GM19455 (cell line): ENCODE measurements around the gene UFD1.

Source experiments
- ATAC-seq: cut with Tn5 transposase; IDR thresholded peaks from one replicate; pipeline ENCODE4 v1.9.1; 2021; ENCODE audit not compliant: unreplicated experiment

The UFD1 gene

DNA sequence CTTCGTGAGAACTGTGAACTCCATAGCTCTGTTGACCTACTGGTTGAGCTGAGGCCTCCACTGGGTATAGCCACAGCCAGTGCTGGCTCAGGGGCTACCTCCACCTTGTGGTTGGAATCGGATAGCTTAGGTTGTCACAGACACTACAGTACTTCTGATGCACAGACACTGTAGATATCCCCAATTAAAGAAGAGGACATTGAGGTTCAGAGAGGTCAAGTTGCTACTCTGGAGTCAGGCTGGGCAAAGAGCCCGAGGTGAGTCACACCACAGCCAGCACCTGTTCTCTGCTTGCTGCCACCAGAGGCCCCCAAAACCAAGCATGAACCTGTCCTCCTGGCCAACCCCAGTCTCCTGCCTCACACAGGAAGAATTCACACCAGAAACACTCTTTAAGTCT, 5.4 kb downstream of the UFD1 start:
- ATAC-seq = no peak

DNA sequence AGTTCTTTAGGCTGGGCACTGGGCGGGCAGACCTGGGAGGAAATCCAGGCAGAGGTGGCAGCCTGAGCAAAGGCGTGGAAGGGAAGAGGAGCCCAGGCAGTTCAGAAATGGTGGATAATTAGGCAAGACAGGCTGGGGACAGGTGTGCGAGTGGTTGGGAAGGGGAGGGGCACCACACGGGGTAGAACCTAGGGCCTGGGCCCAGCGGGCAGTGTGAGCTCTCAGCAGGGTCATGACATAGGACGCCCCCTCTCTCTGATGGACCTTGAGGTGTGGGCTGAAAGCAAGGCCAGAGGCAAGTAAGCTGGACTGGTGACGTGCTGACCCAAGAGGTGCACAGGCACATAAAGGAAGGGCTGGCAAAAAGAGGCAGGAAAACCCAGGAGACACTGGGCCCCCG, 6.8 kb downstream of the UFD1 start:
- ATAC-seq = no peak

DNA sequence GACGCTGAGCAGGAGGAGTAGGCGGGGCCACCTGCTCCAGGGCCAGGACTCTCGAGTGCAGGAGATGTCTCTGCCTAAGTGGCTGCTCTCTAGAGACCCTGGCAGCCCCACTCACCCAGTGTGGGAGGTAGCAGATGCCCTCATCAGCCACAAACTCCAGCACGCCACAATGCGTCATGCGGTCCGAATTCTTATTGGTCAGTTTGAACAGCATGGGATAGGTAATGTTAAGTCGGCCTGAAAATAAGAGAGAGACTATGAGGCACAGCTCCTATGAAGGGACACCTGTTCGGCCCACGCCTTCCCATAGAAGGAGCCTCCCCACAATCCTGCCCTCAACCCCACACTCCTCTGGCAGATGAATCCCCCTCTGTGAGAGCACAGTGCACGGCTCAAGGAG, 7.4 kb downstream of the UFD1 start:
- ATAC-seq = no peak

DNA sequence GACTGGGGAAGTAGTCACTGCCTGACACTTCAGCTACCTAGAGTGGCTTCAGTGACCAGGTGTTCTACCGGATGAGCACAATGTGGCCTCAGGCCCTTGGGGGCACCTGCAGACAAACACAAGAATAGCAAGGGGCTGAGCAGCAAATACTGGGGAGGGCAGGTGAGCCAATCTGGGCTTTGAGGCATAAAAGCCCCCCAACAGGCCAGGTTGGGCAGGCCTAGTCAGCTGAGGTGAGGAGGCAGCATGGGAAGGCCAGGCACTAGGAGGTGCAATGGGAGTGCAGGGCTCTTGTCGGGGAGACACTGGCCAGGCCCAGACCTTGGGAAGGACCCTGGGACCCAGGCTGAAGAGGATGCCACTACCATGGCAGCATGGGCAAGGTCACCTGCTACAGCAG, 9.0 kb downstream of the UFD1 start:
- ATAC-seq = no peak

DNA sequence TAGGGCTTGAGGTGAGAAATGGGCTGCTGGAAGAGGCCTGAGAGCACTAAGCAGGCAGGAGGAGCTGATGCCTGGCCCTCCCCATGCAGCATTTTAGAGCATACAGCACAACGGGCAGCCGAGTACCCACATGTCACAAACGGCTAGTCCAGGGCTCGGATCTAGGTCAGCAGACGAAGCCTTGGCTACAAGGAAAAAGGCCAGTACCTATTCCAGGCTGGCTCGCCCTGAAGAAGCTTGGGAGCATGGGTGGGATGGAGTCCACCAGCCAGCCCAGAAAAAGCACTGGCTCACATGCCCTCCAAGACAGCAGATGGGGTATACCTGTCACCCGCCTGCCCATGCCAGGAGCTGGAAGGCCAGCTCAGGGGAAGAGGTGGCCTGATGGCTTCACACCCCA, 9.6 kb downstream of the UFD1 start:
- ATAC-seq = no peak

DNA sequence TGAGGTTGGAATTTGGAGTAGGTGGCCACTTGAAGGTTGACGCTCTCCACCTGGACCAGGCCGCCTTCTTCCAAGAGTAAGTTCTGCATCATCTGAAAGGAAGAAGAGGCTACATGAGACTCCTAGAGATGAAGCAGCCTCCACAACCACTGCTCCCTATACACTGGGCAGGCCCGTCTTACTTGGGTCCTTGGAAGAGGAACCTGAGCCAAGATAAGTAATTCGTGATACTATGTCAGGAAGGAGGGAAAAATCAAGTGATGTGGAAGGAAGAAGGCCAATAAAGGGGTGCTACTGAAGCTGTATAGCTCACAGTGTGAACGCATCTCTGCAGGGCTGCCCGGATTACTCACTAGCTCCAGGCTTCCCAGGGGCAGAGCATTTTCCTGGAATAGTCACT, 11.1 kb downstream of the UFD1 start:
- no peak for ATAC-seq

DNA sequence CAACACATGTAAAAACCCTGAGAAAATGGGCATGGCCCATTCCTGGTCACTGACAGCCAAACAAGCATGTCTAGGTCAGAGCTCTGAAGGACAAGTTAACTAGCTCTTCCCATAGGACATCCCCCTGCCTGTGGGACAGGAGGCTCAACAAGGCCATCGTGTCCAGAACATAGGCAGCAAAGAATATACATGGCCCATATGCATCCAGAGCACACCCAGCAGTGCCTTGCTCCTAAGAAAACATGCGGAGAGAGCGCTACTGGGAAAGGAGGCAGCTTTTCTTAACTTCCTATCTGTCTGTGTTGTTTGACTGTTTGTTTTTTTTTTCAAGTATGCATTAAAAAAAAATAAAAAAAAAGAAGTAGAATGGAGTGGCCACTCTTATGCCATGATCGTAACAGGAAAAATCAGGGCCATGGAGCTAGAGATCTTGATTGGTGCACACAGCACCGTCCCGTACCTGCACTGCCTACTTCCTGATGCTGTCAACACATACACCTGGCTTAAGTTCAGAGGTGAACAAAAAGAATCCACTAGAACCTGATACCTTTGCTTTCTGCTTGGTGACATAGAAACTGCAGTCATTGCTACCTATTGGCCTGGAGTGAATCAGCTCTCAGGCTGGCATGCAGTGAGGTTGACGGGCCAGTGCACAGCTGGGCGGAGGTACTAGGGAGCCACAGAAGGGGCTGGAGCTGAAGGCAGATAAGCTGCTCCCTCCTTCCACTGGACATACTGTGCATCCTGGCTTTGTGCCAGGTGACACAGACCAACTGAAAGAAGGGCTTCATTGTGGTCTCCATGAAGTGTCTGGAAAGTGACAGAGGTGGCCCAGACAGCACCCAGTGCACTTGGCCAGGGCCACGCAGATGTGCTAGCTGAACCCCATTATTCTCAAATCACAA, 11.9 kb downstream of the UFD1 start:
- no peak for ATAC-seq

DNA sequence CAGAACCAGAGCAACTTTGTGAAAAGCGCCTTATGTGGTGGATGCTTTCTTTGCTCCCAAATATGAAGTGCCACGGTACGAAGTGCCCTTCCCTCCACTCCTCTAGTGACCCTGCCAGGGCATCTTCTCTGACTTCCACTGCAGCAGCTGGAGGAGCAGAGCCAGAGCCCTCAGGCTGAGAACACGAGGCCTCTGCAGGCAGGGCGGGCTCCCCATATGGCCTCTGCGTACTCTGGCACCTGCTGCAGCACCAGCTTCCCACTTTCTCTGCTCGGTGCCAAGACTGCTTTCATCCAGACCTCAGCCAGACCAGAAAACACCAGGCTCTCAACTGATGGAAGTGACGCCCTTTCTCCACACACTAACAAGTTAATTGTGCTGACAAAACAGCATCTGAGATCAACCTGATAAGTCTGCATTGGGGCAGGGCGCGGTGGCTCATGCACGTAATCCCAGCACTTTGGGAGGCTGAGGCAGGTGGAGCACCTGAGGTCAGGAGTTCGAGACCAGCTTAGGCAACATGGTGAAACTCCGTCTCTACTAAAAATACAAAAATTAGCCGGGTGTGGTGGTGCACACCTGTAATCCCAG, 12.8 kb downstream of the UFD1 start:
- ATAC-seq = no peak

DNA sequence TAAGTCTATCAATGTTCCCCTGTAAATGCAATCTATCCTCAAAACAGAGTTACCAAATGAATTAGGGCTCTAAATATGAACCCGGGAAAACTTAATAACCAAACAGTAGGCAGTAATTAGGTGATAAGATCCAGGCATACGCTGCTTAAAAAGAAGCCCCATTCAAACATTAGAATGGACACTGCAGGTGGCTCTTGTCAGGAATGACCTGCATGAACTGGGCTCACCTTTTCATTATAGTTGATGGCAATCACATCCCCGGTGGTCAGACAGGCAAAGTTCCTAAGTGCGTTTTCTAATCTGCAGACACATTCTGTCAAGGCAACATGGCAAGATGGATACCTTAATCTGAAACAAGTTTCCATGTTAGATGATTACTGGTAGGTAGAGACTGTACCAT, 14.0 kb downstream of the UFD1 start:
- no peak for ATAC-seq

DNA sequence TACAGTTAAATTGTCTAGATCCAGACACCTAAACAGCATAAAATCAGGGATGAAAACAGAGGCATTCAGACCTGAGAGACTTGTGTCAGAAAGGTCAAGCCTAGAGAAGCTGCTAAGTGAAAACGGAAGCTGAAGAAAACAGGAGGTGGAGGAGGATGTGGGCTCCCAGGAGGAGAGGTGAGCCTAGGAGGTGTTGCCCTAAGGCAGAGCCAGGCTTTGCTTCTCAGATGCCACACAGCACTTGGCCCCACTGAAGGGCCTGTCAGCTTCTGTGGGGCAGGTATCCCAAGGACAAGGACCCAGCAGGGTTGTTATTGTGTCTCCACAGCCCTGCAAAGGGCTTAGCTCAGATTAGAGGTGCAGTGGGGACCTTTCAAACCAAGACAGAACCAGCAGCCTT, 14.4 kb downstream of the UFD1 start:
- no peak for ATAC-seq

DNA sequence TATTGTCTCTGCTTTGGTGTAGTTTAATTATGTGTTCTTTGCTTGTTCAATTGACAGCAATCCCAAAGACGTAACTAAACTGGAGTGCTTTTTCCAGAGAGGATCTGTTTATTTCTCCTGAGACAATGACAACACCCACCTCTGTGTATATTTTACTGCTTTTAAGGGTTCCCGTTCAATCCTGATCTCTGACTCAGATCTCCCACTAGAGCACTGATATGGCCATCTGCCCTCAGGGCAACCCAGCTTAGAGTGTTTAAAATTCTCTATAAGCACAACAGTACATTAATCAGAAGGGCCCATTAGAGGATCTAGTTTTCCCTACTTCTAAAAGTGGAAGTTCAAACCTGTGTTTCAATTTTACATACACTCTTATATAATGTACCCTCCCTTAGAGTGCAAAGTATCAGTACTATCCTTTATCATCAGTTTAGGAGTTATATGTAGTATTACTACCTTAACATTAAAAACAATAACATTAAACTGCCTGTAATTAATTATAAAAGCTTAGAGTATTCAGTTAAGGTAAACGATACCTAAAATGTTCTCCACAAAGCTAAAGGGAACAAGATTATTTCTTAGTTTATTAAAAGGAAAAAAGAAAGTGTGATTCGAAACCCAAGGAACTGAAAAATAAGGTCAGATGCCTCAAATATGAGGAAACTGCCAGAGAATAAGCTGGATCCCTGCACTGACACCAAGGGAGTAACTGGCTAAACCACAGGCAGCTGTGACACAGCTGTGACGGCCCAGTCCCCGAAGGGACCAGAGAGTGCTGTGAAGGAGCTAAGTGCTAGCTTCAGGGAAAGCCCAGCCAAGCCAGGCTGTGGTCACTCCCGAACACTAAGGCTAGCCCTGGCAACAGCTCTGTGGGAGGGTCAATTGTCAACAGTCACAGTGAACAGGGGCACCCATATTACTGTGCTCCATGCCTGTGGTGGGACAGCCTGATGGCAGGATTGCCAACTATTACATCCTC, 15.2 kb downstream of the UFD1 start:
- ATAC-seq = no peak

DNA sequence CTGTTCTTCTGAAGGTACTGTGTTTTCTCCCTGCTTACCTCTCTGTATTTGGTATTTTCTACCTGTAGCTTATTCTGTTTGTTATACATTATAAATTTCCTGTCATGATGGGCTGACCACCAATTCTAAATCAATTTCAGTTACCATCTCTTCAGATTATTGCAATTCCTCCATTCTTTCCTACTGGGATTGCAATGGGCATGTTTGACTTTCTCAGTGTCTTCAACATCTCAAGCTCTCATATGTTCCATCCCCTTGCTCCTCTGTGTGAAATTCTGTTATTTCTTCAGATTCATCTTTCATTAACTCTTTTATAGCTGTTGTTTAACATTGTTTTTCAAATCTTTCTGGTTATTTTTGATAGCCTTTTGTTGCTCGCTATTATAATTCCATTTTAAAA, 16.0 kb downstream of the UFD1 start:
- ATAC-seq = no peak

DNA sequence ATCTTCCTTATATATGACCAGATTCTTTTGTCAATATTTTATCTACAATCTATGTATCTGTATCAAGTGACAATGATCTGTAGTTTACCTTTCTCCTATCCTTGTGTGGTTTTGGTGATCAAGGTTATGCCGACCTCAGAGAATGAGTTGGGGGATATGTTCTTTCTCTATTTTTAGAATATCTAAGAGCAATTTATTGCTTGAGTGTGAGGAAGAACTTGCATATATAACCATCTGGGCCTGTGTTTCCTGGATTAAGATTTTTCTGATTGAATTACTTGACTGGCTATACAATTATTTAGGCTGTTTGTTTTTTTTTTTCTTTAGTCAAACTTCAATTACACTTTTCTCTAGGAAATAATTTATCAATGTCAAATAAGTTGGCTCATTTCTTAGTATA, 17.5 kb downstream of the UFD1 start:
- ATAC-seq = no peak

DNA sequence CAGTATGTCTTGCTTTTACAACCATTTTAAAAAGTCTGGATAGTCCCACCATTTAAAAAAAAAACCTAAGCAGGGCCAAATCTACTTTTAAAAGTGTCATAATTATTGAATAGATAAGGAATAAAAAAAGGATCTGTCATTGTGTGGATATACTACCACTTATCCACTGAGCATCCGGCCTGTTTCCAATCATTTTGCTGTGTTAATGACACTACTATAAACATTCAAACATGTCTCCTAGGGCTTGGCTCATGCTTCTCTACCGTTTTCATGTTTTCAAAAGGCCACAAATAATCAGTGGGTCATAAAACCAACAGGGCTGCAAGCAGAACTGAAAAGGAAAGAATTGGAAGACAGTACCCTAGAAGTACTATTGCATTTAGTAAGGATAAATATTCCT, 19.0 kb downstream of the UFD1 start:
- no peak for ATAC-seq

DNA sequence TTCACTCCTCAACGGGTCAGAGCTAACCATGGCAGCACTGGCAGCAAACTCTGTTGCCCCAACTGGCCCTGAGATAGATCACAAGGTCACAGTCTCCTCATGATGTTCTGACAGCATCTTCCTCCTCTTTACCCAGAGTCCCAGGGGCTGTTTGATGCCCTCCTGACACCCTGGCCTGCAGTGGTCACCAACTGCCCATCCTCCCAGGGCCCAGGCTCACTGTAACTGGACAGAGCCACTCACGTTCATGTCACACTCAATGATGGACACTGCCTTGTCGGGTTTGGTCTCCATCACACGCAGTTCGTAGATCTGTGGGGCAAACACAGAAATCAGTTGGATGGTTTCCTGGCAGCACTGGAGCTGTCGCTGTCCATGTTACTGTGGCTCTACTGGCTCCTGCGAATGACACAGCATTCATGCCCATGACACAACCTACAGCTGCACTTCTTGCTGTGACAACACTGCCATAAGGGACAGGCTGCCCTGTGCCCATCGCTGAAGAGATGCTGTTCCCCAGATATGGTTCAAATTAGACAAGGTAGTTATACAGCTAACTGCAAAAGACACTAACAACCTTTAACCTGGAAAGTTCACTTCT, 21.1 kb downstream of the UFD1 start:
- ATAC-seq = no peak

DNA sequence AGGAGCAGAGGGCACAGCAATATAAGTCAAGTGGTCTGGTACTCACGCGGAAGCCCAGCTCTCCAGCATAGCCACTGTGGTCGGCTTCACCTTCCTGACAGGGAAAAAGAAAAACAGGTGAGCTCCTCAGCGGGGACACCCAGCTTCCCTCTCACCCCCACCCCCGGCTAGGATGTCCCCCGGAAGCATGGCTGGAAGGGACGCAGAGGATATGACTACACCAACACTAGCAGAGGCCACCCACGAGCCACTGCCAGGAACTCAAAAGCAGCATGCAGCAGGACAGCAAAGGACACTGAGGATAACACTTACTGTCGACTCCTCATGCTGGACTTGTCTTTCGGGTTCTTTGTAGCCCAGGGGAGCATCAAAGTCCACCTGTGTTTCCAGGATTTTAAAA, 22.5 kb downstream of the UFD1 start:
- ATAC-seq = no peak

DNA sequence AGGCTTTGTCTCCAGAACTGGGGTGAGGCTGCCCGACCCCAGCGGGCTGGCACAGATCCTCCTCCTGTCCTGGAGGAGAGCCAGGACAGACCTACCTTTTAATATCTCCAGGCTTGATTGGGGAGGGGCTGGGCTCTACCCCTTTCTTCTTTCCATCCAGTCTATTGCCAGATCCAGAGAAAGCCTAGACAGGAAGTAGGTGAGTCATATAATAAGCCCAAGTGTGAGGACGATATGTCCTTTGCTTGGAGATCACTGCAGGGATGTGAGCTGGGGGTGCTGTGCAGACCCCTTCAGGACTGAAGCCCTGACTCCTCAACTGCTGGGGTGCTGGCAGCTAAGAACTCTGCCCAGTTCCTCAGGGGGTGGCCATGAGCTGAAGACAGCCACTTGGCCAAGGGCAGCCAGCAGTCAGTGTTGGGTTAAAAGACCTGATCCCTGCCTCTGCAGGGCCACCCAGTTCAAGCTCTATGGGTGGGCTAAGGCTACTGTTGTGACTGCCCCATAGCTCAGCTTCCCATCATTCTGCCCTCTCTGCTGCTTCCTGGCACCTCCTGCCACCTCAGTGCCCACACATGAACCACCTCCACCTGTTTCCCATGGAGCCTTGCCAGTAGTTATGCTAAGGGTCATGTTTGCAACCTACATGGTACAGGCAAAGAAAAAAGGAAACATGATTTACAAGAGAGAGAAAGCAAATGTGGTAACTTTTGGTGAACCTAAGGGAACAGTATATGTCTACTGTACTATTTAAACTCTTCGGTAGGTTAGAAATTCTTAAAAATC, 23.2 kb downstream of the UFD1 start:
- no peak for ATAC-seq

DNA sequence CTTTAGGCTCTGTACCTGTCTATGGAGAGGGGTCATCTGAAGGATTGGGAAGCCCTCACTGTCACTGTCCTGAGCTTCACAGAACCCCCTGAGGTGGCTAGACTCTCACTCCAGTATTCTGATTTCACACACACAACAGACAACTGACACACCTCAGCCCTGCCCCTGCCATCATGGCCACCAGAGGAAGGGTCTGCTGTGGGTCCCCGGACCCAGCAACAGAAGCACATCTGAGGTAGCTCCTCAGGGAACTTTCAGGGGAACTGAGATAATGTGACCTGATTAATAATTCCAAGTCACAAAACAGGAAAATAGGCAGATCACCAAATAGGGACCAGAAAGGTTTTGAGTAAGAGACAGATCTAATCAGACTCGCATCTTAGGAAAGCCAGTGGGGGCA, 24.0 kb downstream of the UFD1 start:
- no peak for ATAC-seq

DNA sequence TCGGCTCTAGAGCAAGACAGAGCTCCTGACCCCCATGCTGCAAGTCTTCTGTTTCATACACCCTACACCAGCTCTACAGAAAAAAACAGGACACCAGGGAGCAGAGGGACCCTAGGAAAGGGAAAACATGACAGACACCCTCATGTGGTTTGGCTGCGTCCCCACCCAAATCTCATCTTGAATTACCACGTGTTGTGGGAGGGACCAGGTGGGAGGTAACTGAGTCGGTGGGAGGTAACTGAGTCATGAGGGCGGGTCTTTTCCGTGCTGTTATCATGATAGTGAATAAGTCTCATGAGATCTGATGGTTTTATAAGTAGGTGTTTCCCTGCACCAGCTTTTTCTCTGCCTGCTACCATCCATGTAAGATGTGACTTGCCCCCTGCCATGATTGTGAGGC, 24.8 kb downstream of the UFD1 start:
- ATAC-seq = no peak

DNA sequence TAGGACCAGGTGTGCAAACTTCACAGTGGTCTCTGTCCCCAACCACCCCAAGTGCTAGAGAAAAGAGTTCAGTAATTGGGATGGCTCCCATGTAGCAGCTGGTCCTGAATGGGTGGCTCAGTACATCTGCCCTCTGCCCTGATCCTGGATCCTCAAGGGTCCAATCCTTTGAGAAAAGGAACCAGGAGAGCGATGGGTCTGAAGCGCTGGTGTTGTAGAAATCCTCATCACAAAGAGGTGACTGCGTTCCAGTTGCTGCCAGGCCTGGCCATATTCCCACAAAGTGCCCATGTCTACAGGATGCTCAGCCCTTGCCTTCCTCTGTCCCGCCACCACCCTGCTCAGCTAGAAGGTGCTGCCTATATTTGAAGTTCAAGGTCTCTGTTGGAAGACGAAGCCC, 25.3 kb downstream of the UFD1 start:
- ATAC-seq = no peak
